GM20431 (cell line): Measurements from ENCODE around the gene SEMA6D.

Experiments
- in situ Hi-C: fragments of 300-500 bp; cut with MseI, MboI; formaldehyde crosslinking; loops from one replicate; pipeline ENCODE4 v1.15.0; 2020; ENCODE audit warnings: low sequenced_read_pairs; ENCODE audit not compliant: unreplicated experiment

SEMA6D gene

DNA sequence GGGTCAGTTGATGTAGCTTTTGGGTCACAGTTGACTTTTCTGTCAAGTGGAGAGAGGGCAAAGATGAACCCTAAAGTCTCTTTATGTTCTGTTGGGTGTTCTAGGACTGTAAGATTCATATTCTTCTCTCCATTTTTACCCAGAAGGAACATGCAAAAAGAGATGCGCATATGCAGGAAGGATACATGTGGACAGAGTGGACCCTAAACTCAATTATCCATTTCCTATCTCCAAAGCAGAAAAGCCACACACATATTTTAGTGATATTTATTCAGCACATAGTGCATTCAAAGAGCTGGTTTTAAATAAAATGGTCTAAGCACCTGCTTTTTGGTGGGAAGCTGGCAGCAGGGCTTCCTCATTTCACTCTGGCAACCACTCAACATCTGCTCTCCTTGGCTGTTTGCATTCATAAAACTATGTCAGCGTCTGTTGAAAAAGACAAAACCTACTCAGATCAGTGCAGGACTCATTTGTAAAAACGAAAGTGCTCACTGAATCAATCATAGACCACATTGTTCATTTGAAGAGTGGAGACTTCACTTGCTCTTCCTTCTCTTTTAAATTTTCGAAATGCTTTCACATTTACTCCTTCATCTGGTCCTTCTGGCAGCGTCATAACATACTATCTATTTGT, 96.6 kb downstream of the SEMA6D start:
- in situ Hi-C loops, result loop anchor here (25.0 kb wide), 1 partner anchor 102 kb away; the partner anchor contains the start of gene SEMA6D

DNA sequence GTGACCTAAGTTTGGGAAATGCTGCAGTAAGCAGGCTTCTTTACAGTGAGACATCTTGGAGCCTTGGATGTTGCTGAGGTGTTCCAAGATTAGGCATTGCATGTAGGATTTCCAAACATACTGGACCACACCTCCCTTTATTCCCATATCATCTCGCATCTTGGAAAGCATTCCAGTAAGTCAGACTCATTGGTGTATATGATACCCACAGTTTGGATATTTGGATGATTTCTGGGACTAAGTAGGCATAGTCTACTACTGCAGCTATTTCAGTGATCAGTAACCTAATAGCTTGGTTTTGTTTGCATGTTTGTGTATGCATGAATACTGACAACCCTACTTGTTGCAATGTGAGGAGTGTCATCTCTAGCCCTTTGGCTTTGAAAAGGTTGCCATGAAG, 97.3 kb downstream of the SEMA6D start:
- in situ Hi-C loops, result loop anchor here (25.0 kb wide), 1 partner anchor 102 kb away; the partner anchor contains the start of gene SEMA6D

DNA sequence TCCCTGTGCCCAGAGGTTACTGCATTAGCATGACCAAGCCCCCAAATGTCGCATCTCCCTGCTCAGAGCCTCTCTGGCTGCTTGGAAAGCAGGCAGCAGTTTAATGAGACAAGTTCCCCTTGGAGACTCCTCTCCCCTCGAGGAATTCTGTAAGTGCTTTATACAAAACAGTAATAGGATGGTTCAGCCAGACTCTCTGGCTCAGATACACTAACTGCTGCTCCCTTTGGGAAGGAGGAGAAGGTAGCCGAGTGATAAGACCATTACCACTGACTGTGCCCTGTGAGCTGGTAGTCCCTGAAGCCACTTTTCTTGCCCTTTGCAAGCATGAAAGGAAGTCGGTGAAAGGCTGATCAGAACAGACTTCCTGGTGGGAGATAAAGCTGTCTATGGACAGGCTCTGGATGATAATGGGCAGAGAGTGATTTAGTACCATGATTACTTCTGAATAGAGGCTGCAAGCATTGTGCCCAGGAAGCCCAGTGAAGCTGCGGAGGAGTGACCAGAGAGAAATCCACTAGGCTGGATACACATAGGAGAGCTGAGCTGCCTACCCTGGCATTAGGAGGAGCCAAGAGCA, 100.8 kb downstream of the SEMA6D start:
- in situ Hi-C loops, result loop anchor here (25.0 kb wide), 1 partner anchor 106 kb away; the partner anchor contains the start of gene SEMA6D

DNA sequence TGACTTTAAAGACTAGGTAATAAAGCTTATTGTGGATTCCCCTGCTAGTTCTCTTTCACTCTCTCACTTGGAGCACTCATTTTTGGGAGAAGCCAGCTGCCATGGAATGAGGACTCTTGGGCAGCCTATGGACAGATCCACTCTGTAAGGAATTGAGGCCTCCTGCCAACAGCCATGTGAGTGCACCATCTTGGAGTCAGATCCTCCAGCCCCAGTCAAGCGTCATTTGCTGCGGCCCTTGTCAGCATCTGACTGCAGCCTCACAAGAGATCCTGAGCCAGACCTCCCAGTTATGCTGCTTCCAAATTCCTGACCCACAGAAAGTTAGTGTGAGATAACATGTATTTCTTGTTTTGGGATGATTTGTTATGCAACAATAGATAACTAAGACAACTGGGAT, 101.9 kb downstream of the SEMA6D start:
- in situ Hi-C loops, result loop anchor here (25.0 kb wide), 1 partner anchor 107 kb away; the partner anchor contains the start of gene SEMA6D

DNA sequence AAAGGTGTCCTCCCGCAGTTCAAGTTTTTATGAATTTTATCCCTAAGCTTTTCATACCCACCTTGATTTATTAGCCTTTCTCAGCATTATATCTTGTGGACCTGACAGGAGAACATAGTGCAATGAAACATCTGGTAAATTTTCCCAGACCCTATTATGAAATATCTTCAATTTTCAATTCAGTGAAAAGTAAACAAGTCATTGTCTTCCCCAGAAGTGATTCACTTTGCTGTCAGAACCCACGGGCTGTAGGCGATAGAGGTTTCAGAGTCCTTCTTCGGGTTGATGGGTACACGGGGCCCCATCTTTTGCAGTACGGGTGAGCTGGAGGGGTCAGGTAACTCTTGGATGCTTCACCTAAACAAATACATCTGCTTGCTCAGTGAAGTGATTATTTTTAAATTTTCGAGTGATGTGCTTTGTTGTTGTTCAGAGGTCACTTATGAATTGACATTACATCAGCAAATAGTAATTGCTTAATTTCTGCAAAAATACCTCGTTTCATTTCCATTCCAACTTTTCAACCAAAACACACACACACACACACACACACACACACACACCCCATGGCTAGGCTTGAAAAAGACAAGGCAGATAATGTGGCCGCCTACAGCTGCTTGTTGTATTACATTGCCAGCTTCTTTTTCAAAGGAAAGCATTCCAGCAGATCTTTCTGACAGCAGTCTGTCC, 102.9 kb downstream of the SEMA6D start:
- in situ Hi-C loops, result loop anchor here (25.0 kb wide), 1 partner anchor 108 kb away; the partner anchor contains the start of gene SEMA6D

DNA sequence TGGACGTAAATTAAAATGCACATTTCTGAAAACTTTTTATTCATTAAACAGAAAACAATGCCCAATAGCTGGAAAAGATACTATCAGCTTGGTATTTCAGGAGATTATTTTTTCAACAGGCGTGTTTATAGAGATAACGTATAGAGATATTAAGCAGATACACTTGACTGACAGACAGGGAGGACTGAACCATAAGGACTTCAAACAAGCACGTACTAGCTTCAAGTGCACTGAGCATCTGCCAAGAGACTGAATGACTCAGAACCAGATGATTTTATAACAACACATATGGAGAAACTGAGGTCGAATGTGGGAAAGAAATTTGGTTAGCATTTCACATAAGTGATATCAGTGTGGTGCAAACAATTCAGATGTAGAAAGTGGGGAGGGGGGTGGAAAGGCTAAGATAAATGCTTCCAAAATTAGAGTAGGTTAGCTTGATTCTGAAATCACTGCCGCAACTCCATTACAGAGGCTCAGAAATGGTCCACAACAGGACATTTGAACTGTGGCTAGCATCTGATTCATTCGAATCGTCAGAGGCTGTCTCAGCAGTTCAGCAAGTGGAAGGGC, 103.5 kb downstream of the SEMA6D start:
- in situ Hi-C loops, result loop anchor here (25.0 kb wide), 1 partner anchor 109 kb away; the partner anchor contains the start of gene SEMA6D

DNA sequence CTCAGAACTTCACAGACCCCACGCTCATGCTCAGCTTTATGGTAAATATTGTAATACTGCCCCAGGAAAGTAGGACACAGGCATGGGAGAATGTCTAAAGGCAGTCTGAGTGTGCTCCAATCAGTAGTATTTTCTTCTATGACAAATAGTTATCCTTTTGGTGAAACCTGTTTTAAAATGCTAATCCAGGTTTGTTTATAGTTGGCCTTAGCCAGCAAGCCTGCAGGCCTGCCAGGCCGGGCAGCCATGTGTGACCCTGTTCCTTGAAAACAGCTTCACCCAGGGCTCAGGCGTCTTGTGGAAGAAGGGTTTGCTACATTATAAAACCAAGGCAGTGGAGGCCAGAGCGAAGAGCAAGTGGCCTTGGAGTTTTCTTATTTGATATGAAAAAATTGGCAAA, 104.7 kb downstream of the SEMA6D start:
- in situ Hi-C loops, result loop anchor here (25.0 kb wide), 1 partner anchor 110 kb away; the partner anchor contains the start of gene SEMA6D
